Uterus (tissue), 2 donors: ENCODE data around the gene SYT15B.
"Not testable (repeated sequence)": the region's sequence is repeated elsewhere in the genome, so short reads cannot be mapped to it uniquely, and the experiment has no call there.

ENCODE experiments used
- CTCF ChIP-seq, 4 experiments: fragments of 200-600 bp in 2 of 4; fragments of 450-650 bp in 2 of 4; sonication (generic) in 2 of 4; IDR thresholded peaks; one replicate each; pipeline ENCODE4 v1.5.1; 2016 to 2019; ENCODE audit warnings: antibody characterized with exemption in 4 of 4, mild to moderate bottlenecking in 2 of 4, moderate library complexity in 1 of 4
- POLR2A ChIP-seq, 2 donors: fragments of 450-650 bp; IDR thresholded peaks; one replicate each; pipeline ENCODE4 v1.6.1; 2016; ENCODE audit warnings: antibody characterized with exemption in 2 of 2, mild to moderate bottlenecking in 1 of 2, moderate library complexity in 1 of 2

DNA sequence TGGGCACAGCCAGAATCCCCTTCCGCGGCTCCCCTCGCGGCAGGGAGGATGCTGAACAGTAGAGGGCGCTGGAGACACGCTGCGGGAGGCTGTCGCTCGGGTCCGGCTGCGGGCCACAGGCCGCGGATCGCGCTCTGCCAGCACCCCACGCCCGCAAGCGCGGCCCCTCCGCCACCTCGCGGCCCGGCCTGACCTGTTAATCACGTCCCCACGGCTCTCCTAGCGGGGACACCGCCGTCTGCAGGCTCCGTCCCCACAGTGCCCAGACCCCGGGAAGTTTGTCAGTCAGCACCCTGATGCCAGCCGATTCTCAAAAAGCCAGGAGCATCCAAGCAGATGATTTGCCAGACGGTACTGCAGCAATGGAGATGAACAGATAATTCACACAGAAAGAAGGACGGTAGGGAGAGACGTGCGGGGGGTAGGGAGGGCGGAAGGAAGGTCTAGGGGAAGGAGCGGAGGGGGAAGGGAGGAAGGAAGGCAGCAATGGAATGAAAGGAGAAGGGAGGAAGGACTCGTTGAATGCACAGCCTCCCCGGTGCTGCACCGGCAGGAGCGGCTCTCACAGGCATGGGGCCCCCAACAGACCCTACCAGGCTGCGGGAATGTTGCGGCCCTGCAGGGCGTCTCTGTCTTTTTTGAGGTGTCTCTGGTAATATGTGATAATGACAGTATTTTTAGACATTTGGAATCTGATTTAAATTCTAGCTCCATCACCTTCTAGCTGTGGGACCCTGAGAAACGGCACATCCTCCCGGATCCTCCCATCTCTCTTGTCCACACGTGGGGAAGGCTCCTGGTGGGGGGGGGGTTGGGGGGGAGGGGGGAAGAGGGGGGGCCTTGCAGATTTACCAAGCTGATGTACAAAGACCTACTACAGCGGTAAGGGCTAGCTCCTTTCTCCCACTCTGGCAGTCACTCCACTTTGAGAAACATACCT is 19.5 kb downstream of the SYT15B start:
- peak in 1 of 4 experiments; percentile 24 for TF ChIP-seq CTCF (IDR thresholded peaks at IDR 0.05)
- not testable (repeated sequence) for TF ChIP-seq POLR2A (IDR thresholded peaks at IDR 0.05)
